IPS DF 19.7 (cell line): ENCODE data around the gene CENPT.

Experiments
- DNase-seq: peaks from one replicate; pipeline ENCODE4 v3.0.0-alpha.2; 2013; ENCODE audit warnings: low read depth, low spot score

Gene CENPT, protein sequence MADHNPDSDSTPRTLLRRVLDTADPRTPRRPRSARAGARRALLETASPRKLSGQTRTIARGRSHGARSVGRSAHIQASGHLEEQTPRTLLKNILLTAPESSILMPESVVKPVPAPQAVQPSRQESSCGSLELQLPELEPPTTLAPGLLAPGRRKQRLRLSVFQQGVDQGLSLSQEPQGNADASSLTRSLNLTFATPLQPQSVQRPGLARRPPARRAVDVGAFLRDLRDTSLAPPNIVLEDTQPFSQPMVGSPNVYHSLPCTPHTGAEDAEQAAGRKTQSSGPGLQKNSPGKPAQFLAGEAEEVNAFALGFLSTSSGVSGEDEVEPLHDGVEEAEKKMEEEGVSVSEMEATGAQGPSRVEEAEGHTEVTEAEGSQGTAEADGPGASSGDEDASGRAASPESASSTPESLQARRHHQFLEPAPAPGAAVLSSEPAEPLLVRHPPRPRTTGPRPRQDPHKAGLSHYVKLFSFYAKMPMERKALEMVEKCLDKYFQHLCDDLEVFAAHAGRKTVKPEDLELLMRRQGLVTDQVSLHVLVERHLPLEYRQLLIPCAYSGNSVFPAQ

DNA sequence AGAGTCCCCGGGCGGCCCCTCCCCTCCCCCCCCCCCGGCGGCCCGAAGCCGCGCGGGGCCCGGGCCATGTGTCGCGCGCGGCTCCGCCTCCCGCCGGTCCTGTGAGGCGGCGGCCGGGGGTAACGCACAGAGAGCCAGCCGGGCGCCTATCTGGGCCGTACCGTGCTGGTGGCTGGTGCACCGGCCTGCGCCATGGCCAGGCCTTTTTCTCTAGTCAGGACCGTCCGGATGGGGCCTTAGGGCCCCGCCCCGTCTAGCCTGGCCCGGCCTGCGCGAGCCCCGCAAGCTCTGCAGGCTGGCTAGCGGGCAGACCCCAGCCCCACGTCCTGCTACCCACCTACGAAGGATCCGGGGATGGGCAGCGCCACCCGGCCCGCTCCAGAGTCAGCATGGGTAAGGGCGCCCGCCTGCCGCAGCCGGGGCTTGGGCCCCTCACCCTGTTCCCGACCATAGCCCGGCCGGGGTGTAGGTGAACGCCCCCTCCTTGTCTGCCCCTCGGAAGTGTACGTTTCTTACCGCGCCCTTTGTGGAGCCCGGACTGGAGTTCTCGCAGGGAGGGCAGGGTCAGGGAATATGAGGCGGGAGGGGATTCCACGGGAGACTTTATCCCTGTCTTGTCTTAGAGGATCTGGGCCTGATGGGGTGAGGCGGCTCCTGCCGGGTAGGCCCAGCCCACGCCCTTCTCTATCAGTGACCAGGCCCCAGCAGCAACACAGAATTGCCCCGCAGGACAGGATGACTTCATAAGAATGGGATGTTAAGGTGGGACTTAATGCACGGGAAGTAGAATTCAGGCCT, at the start of gene CENPT:
CENPT (minus strand) TSS at position 630 of the 798 bp plus-strand sequence. CDS start 13,834 bp downstream, outside the sequence.
- no peak for DNase-seq

DNA sequence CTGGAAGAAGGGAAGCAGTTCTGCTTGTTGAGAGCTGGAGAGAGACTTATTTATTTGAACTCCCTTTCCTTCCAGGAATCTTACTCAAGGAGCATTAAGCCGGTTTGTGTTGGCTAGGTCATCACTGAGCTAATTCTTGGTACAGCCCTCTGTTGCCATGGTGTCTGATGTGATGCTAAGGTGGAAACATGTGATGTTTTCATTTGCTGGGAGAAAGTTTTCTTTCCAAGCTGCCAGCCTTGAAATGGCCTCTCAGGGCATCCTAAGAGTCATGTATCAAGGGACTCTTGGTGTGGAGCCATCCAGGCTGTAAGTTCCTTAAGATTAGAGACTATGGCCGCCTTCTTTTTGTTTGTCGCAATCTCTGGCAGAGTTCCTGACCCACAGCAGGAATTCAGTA, 49.7 kb upstream of the CENPT start:
- DNase-seq = no peak

DNA sequence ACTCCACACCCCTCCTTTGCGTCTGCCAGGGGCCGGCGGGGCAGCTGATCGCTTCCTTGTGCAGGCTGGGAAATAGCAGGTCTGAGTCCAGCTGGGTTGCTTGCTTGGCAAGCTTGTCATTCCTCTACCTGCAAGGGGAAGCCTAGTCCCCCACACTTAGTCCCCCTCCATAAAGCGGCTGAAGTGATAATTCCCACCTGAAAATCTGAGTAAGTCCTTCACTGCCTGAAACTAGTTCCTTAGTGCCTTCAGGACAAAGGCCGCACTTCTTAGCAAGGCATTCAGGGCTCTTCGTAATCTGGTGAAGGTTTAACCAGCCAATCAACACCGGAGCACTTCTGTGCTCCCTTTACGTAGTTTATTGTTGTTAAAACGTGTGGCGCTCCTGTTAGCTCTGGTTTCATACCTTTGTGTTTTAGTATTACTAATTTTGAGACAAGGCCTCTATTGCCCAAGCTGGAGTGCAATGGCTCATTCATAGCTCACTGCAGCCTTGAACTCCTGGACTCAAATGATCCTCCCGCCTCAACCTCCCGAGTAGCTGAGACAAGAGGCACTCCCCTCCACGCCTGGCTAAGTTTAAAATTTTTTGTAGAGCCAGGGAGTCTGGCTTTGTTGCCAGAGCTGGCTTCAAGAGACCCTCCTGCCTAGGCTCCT, 46.4 kb upstream of the CENPT start:
- DNase-seq = no peak

DNA sequence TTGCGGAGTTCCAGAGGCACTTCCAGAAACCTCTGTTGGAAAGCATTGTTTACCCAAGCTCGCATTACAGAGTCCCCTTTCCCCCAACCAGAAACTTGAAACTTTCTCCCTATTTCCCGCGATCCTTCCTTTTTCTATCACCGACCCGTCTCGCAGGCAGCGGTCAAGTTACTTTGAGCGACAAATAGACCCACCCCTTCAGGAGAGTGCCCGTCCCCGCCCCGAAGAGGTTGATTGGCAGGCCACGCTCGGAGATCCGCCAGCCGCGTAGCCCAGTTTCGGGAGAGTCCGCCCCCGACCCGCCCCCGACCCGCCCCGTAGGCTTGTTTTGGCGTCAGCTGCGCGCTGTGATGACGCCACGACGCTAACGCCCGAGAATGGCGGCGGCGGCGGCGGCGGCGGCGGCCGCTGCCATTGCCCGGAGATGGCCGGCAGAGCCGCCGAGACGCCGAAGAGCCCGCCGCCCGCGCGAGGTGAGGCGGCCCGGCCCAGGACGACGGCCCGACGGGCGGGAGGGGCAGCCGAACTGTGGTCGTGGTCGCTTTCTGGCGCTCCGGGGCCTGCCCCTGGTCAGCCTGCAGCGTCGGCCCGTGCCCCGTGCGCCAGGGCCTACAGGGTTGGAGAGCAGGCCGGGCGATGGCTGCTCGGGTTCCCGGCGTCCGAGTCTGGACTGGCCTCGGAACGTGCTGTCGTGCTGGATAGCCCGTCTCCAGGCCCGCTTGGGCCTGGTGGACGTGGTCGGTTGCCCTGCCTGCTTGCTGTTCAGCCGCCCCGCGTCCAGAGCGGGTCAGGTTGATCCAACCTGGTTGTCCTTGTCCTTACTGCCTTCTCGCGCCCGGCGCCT, 45.6 kb upstream of the CENPT start, which contains the start of gene PSKH1:
PSKH1 (plus strand) TSS at position 356 of the 844 bp plus-strand sequence. CDS start 15,496 bp downstream, outside the sequence.
- peak; percentile 89 for DNase-seq

DNA sequence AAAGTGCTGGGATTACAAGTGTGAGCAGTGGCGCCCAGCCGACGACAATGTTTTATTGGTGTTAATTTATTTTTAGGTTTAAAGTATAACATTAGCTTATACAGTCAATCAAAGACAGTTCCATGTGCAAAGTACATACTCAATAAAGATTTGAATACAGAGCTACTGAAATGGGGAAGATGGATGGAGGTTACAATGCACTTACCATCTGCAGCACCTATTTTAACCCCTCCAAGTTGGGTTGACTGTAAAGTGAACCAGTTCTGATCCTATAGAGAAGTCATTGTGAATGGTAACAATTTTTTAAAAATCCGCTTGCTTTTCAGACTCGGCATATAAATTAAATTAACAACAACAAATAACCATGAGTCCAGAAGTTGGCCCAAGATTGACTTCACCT, 44.9 kb upstream of the CENPT start:
- DNase-seq = no peak

DNA sequence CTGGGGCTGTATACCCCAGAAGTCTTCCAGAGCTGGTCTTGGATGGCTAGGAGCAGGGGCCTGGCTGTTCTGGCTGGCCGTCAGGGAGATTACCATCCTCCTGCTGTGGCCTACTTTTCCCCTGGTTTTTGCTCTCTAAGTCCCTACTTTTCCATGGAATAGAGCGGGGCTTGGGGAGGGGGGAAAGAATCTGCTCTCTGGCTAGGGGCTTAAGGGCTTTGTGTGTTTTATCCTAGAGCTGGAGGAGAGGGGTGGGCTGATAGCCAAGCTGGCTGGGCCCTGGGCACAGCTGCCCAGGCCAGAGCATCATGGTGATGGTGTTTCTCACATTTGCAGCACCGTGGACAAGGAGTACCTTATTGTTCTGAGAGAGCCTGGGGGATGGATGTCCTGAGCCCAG, 40.8 kb upstream of the CENPT start:
- no peak for DNase-seq

DNA sequence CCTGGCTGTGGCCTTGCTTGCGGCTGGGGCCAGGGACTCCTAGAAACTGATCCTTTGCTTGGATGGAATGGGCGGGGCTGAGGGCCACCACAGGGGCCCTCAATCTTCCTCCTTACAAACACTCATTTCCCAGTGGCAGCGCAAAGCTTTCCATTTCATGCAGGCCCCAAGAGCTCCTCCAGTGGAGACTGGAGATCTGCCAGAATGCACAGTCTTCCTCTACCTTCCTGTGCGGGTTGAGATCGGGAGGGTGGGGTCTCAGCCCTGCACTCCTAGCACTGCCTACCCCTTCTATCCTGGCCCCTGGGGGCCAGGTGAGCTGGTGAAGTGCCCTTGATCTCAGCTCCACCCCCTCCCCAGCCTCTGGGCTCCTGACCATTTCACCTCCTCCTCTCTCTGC, 38.9 kb upstream of the CENPT start:
- no peak for DNase-seq

DNA sequence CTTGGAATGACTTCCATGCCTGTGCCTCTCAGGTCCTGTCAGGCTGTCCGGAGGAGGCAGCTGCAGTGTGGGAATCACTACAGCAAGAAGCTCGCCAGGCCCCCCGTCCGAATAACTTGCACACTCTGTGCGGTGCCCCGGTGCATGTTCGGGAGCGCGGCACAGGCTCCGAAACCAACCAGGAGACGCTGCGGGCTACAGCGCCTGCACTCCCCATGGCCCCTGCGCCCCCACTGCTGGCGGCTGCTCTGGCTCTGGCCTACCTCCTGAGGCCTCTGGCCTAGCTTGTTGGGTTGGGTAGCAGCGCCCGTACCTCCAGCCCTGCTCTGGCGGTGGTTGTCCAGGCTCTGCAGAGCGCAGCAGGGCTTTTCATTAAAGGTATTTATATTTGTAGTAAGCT, 38.5 kb upstream of the CENPT start:
- DNase-seq = no peak

DNA sequence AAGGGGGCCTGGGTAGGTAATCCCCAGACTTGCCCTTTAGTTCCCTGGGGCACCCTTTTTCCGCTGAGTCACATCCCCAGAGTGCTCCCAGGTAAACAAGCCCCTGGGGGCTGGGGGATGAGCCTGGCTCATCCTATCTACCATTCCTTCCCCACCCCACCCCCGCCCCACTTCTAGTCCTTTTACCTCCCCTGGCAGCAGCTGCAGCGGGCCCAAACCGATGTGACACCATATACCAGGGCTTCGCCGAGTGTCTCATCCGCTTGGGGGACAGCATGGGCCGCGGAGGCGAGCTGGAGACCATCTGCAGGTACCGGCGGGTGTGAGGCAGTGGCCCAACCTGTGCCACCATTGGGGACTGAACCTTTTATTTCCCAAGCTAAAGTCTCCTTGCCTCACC, 38.1 kb upstream of the CENPT start:
- no peak for DNase-seq

DNA sequence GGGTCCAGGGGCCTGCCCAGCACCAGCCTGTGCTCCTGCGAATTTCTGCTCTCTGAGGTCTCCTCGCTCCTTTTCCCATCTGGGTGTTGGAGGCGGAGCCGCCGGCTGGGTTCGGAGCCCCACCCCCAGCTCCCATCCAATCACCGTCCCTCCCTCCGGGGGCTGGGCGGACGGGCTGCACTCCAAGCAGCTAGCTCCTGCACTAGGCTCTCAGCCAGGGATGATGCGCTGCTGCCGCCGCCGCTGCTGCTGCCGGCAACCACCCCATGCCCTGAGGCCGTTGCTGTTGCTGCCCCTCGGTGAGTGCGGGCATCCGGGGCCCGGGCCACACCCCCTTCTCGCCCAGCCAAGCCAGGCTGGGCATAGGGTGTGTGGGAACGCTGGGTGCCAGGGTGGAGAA, 37.2 kb upstream of the CENPT start, which contains the start of gene NRN1L:
NRN1L (plus strand) TSS at position 202 of the 400 bp plus-strand sequence; CDS start at position 221, 19 bp downstream.
- peak; percentile 68 for DNase-seq

DNA sequence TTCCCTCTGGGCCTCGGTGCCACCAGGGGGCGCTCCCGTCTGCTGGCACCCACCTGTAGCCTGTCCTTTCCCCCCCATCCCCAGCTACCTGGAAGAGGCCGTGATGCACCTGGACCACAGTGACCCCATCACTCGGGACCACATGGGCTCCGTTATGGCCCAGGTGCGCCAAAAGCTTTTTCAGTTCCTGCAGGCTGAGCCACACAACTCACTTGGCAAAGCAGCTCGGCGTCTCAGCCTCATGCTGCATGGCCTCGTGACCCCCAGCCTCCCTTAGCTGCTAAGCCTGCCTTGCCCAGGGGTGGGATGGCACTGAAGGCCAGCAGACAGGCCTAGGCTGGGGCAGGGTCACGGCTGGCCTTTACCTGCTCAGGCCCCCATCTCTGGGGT, 36.4 kb upstream of the CENPT start:
- DNase-seq = no peak

DNA sequence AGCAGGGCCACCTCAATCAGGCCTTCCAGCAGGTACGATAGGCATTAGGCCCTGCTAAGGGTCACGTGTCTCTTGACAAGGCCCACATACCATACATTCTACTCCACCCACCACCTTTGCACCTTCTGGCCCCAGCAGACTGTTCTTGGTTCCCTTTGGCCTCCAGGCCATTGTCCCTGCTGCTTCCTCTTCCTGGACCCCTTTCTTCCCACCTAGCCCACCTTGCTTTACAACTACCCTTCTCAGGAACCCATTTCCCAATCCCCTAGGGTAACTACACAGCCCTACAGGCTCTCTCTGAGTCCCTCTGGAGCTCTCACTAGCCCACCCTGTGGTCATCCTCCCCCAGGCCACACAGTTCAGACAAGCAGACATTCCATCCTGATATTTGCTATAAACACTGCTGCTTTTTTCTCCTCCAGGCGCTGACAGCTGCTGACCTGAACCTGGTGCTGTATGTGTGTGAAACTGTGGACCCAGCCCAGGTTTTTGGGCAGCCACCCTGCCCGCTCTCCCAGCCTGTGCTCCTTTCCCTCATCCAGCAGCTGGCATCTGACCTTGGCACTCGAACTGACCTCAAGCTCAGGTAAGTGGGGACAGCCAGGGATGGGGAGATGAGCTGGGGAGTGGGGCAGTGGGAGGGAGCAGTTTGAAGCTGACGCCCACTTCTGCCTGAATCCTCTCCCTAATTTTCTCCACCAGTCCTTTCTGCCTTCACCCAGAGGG, 35.8 kb upstream of the CENPT start:
- DNase-seq = no peak

DNA sequence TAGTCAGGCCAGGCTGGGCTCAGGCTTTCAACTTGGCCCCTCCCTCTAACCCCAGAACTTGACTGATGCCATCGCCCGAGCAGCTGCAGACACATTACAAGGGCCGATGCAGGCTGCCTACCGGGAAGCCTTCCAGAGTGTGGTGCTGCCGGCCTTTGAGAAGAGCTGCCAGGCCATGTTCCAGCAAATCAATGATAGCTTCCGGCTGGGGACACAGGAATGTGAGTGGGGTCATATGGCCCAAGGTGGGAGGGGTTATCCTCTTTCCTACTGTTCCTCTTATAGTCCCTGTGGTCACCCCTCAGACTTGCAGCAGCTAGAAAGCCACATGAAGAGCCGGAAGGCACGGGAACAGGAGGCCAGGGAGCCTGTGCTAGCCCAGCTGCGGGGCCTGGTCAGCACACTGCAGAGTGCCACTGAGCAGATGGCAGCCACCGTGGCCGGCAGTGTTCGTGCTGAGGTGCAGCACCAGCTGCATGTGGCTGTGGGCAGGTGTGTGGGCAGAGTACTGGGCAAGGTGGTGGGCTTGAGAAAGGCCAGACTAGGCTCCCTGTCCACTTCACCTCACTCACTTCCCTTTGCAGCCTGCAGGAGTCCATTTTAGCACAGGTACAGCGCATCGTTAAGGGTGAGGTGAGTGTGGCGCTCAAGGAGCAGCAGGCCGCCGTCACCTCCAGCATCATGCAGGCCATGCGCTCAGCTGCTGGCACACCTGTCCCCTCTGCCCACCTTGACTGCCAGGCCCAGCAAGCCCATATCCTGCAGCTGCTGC, 35.1 kb upstream of the CENPT start:
- DNase-seq = no peak

DNA sequence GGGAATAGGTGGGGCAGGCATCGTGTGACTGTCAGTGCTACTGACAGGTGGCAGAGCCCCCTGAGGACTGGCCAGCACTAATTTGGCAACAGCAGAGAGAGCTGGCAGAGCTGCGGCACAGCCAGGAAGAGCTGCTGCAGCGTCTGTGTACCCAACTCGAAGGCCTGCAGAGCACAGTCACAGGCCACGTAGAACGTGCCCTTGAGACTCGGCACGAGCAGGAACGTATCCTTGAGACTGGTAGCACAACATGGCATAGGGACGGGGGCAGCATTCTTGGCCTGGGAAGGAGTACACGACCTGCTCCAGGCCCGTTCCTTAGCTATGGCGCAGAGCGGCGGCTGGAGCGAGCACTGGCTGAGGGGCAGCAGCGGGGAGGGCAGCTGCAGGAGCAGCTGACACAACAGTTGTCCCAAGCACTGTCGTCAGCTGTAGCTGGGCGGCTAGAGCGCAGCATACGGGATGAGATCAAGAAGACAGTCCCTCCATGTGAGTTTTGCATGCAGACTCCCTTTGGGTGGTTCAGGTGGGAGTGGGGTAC, 34.2 kb upstream of the CENPT start:
- DNase-seq = no peak

DNA sequence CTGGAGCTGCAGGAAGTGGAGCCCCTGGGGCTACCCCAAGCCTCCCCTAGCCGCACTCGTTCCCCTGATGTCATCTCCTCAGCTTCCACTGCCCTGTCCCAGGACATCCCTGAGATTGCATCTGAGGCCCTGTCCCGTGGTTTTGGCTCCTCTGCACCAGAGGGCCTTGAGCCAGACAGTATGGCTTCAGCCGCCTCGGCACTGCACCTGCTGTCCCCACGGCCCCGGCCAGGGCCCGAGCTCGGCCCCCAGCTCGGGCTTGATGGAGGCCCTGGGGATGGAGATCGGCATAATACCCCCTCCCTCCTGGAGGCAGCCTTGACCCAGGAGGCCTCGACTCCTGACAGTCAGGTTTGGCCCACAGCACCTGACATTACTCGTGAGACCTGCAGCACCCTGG, 33.1 kb upstream of the CENPT start:
- DNase-seq = no peak

DNA sequence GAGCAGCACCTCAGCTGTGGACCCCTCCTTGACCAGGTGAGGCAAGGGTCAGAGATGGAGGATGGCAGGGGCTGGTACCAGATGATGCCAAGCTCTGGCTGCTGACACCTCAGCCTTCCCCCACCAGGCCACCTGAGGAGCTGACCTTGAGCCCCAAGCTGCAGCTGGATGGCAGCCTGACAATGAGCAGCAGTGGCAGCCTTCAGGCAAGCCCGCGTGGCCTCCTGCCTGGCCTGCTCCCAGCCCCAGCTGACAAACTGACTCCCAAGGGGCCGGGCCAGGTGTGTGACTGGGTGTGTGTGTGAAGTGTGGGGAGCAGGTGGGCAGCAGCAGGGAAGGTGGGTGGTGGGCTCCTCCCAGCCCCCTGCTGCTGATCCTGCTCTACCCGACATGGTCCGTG, 32.4 kb upstream of the CENPT start:
- no peak for DNase-seq

DNA sequence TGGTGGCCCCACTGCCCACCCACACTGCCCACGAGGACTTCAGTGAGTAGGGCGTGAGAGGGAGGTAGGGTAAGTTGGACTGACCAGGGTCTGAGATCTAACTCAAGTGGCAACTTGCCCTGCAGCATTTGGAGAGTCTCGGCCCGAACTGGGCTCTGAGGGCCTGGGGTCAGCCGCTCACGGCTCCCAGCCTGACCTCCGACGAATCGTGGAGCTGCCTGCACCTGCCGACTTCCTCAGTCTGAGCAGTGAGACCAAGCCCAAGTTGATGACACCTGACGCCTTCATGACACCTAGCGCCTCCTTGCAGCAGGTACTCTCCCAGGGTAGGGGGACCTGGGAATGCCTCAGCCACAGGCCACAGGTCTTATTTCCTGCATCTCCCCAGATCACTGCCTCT, 32.0 kb upstream of the CENPT start:
- DNase-seq = no peak

DNA sequence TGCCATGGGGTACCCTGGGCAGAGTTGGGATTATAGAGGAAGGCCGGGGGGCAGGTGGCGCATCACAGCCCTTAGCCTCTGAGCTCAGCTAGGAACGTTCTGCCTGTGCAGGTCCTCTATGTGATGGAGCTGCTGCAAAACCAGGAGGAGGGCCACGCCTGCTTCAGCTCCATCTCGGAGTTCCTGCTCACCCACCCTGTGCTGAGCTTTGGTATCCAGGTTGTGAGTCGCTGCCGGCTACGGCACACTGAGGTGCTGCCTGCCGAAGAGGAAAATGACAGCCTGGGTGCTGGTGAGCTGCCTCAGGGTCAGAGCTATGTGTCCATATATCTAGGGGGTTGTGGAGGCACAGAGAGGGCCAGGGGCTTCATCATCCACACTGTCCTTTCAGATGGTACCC, 31.4 kb upstream of the CENPT start:
- DNase-seq = no peak

DNA sequence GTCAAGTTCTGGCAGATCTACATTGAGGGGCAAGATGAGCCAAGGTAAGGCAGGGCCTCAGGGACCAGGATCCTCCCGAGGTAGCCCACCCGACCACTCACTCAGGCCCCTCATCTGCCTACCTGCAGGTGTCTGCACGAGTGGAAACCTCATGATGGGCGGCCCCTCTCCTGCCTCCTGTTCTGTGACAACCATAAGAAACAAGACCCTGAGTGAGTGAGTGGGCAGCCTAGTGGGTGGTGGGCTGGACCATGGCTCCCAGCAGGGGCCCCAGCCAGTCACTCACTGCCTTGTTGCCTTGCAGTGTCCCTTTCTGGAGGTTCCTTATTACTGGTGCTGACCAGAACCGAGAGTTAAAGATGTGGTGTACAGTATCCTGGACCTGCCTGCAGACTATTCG, 30.7 kb upstream of the CENPT start:
- DNase-seq = no peak
